K562 (cell line): ENCODE measurements around the gene LAMTOR1. TPM values are rescaled to one million over a fixed set of nuclear protein-coding genes. Genes with fewer than 3 reads are reported as not detected.

ENCODE experiments used
- ATAC-seq: fragments of 200-7000 bp; cut with Tn5 transposase; 3 replicates; pipeline ENCODE4 v1.9.1; 2020; ENCODE audit warnings: moderate library complexity
- BruUV-seq: library from RNA; stranded (reverse); fragments of 400-500 nt; replicated peaks from 2 replicates; lab custom pipeline; 2021; lab: Mats Ljungman, UMichigan
- CTCF ChIA-PET: fragments of 300-600 bp; formaldehyde crosslinking; extraction: SDS; loops from one replicate; lab custom pipeline; 2021; ENCODE audit warnings: low intra/inter-chr PET ratio; lab: Yijun Ruan, JAX
- POLR2A ChIA-PET: fragments of 300-600, 350-650 bp; sonication (Branson Sonifier 250); formaldehyde crosslinking; extraction: SDS; loops from one replicate; lab custom pipeline; 2021; ENCODE audit warnings: antibody characterized with exemption, inconsistent platforms; lab: Yijun Ruan, JAX
- DNase-seq, 4 experiments: peaks; one replicate each; pipeline versions ENCODE4 v3.0.0 to v3.0.0-alpha.2; 2011 to 2018; ENCODE audit warnings: low spot score in 3 of 4, mixed read lengths in 3 of 4; ENCODE audit errors: extremely low read depth in 1 of 4
- FAIRE-seq: peaks from 2 replicates; lab custom pipeline; 2011; peaks lifted over from hg19 to GRCh38; lab: Jason Lieb, UNC
- H2AFZ ChIP-seq: 2 replicates; pipeline ENCODE4 v1.6.0; 2011; ENCODE audit warnings: low read depth, low read length, control low read depth, inconsistent platforms
- H3K27ac ChIP-seq: fragments of 200-600 bp; 3 replicates; pipeline ENCODE4 v1.8.0; 2011; ENCODE audit warnings: low read depth, mild to moderate bottlenecking, control low read depth, inconsistent platforms, low read length, moderate library complexity, mixed read lengths; ENCODE audit errors: extremely low read depth
- H3K27me3 ChIP-seq, 2 experiments: fragments of 300-600 bp in 1 of 2; 2 replicates in 1 of 2; 3 replicates in 1 of 2; pipeline versions ENCODE4 v1.6.0 to v1.8.0; 2011; ENCODE audit warnings: inconsistent platforms in 2 of 2, low read length in 2 of 2, mild to moderate bottlenecking in 1 of 2, mixed read lengths in 1 of 2, moderate library complexity in 1 of 2; ENCODE audit not compliant: control insufficient read depth in 2 of 2, insufficient read depth in 2 of 2
- H3K36me3 ChIP-seq: fragments of 300-600 bp; 3 replicates; pipeline ENCODE4 v1.8.0; 2011; ENCODE audit warnings: mild to moderate bottlenecking, low read length, inconsistent platforms; ENCODE audit not compliant: control insufficient read depth, insufficient read depth
- H3K4me1 ChIP-seq, 2 experiments: fragments of 200-600 bp in 1 of 2; replicated peaks in 1 of 2; 2 replicates in 1 of 2; 3 replicates in 1 of 2; pipeline versions ENCODE4 v1.5.1 to v1.8.0; 2011; ENCODE audit warnings: inconsistent platforms in 2 of 2, low read length in 2 of 2, mild to moderate bottlenecking in 1 of 2, mixed read lengths in 1 of 2, moderate library complexity in 1 of 2; ENCODE audit not compliant: control insufficient read depth in 2 of 2, insufficient read depth in 2 of 2
- H3K4me2 ChIP-seq: 2 replicates; pipeline ENCODE4 v1.6.1; 2011; ENCODE audit warnings: low read length, control low read depth, inconsistent platforms, mixed read lengths; ENCODE audit not compliant: insufficient read depth
- H3K4me3 ChIP-seq: fragments of 200-600 bp; sonication (generic), shearing (Covaris generic); 2 replicates; pipeline ENCODE4 v1.5.1; 2016; ENCODE audit warnings: control low read depth, inconsistent platforms
- H3K79me2 ChIP-seq: fragments of 200-600 bp; 3 replicates; pipeline ENCODE4 v1.8.0; 2011; ENCODE audit warnings: low read length, inconsistent platforms; ENCODE audit not compliant: control insufficient read depth, insufficient read depth
- H3K9ac ChIP-seq, 2 experiments: 2 replicates each; pipeline versions ENCODE4 v1.6.0 to v1.6.1; 2011; ENCODE audit warnings: low read depth in 2 of 2, low read length in 2 of 2, control low read depth in 1 of 2, inconsistent platforms in 1 of 2, mild to moderate bottlenecking in 1 of 2, mixed read lengths in 1 of 2; ENCODE audit not compliant: insufficient read depth in 1 of 2
- H3K9me1 ChIP-seq: one replicate; pipeline ENCODE4 v1.6.0; 2011; ENCODE audit warnings: inconsistent platforms, mild to moderate bottlenecking, low read length, moderate library complexity; ENCODE audit not compliant: control insufficient read depth, insufficient read depth
- H3K9me3 ChIP-seq: replicated peaks from 2 replicates; pipeline ENCODE4 v1.5.1; 2011; ENCODE audit warnings: low read depth, low read length, inconsistent platforms; ENCODE audit not compliant: control insufficient read depth, insufficient read depth
- H4K20me1 ChIP-seq: replicated peaks from 2 replicates; pipeline ENCODE4 v1.6.1; 2011; ENCODE audit warnings: low read length, inconsistent platforms, mixed read lengths; ENCODE audit not compliant: control insufficient read depth, insufficient read depth
- EWSR1 ChIP-seq: fragments of 450-650 bp; IDR thresholded peaks from 2 replicates; pipeline ENCODE4 v1.6.1; 2018; ENCODE audit warnings: borderline replicate concordance, mild to moderate bottlenecking, low read depth, moderate library complexity; ENCODE audit not compliant: partially characterized antibody
- FOXK1 ChIP-seq: sonication (generic); formaldehyde crosslinking; IDR thresholded peaks from 2 replicates; pipeline ENCODE4 v1.8.0; 2022; ENCODE audit warnings: missing genetic modification reagents, mild to moderate bottlenecking, borderline replicate concordance
- GTF2E2 ChIP-seq: fragments of 200-800 bp; sonication (Bioruptor generic); IDR thresholded peaks from 2 replicates; pipeline ENCODE4 v1.6.1; 2016; ENCODE audit warnings: missing genetic modification characterization, missing compliant biosample characterization
- HLTF ChIP-seq: fragments of 450-650 bp; IDR thresholded peaks from 2 replicates; pipeline ENCODE4 v1.6.1; 2016
- L3MBTL2 ChIP-seq: fragments of 450-650 bp; IDR thresholded peaks from 2 replicates; pipeline ENCODE4 v1.6.1; 2016; ENCODE audit warnings: mild to moderate bottlenecking, moderate library complexity
- PYGO2 ChIP-seq: fragments of 450-650 bp; IDR thresholded peaks from 2 replicates; pipeline ENCODE4 v1.6.1; 2016; ENCODE audit warnings: mild to moderate bottlenecking, missing genetic modification characterization, moderate library complexity, missing compliant biosample characterization
- RFX5 ChIP-seq: IDR thresholded peaks from 2 replicates; pipeline ENCODE4 v1.6.1; 2011; ENCODE audit warnings: low read depth, mild to moderate bottlenecking, improper control_type of control experiment, low read length
- ZNF217 ChIP-seq: sonication (generic); formaldehyde crosslinking; IDR thresholded peaks from 2 replicates; pipeline ENCODE4 v1.8.0; 2022; ENCODE audit warnings: mild to moderate bottlenecking, missing genetic modification reagents
- ZNF23 ChIP-seq: fragments of 250-450 bp; sonication (Bioruptor Pico); IDR thresholded peaks from 2 replicates; pipeline ENCODE4 v1.4.0; 2020; ENCODE audit warnings: mild to moderate bottlenecking
- ZNF311 ChIP-seq: fragments of 250-450 bp; sonication (Bioruptor Pico); IDR thresholded peaks from 2 replicates; pipeline ENCODE4 v1.4.0; 2020; ENCODE audit warnings: mild to moderate bottlenecking, moderate library complexity
- ZNF347 ChIP-seq: fragments of 450-650 bp; formaldehyde crosslinking; IDR thresholded peaks from 2 replicates; pipeline ENCODE4 v1.4.0; 2020; ENCODE audit warnings: low read depth, mild to moderate bottlenecking, moderate library complexity
- ZSCAN32 ChIP-seq: fragments of 450-650 bp; formaldehyde crosslinking; IDR thresholded peaks from 2 replicates; pipeline ENCODE4 v1.4.0; 2020; ENCODE audit warnings: mild to moderate bottlenecking, moderate library complexity
- WGBS: fragments of 100-300 bp; shearing (Covaris generic); methylation state at CpG from one replicate; pipeline ENCODE4 v1.1.6; 2016; ENCODE audit warnings: low coverage, mixed read lengths; ENCODE audit not compliant: insufficient coverage; ENCODE audit errors: missing lambda C conversion rate; 5-methylcytosine and 5-hydroxymethylcytosine counted together
- in situ Hi-C: fragments of 300-500 bp; cut with MboI; formaldehyde crosslinking; loops from 4 replicates; pipeline ENCODE4 v1.15.0; 2018; ENCODE audit warnings: inconsistent platforms, mixed read lengths
- intact Hi-C: fragments of 100-400 bp; cut with micrococcal nuclease; formaldehyde crosslinking; loops from 2 replicates; pipeline ENCODE4 v1.14.2; 2022
- polyA plus RNA-seq, 8 experiments: library from polyadenylated mRNA; depleted of rRNA in 4 of 8; stranded (reverse) in 5 of 8; unstranded in 3 of 8; fragments of >200 nt; fragmentation: Nextera tagmentation in 2 of 8; fragmentation: Illumina TruSeq in 1 of 8; extraction: Ambion mirVana in 2 of 8; extraction: Trizol in 1 of 8; gene quantifications; 2 replicates each; pipeline versions ENCODE4 v1.2.1 to v1.2.3, GENCODE V29; 2011 to 2014; ENCODE audit warnings: inconsistent platforms in 1 of 8, missing spikeins in 1 of 8
- total RNA-seq, 7 experiments: library from RNA; depleted of rRNA in 6 of 7; stranded (reverse); fragments of >200 nt in 6 of 7; fragmentation: Illumina TruSeq in 2 of 7; extraction: Trizol in 2 of 7; gene quantifications; 2 replicates each; pipeline versions ENCODE4 v1.2.1 to v1.2.3, GENCODE V29; 2011 to 2021; ENCODE audit warnings: low replicate concordance in 1 of 7
- TF ChIP-seq, protein P1 (sequence below): fragments of 200-400 bp; formaldehyde crosslinking; IDR thresholded peaks from 2 replicates; pipeline ENCODE4 v1.6.1; 2017; ENCODE audit warnings: mild to moderate bottlenecking, low read depth, low read length, moderate library complexity
- TF ChIP-seq, protein P2 (sequence below): IDR thresholded peaks from 2 replicates; pipeline ENCODE4 v1.6.1; 2011; ENCODE audit warnings: borderline replicate concordance, low read depth, mild to moderate bottlenecking, moderate library complexity, low read length; ENCODE audit not compliant: insufficient read depth, poor library complexity, severe bottlenecking

Gene LAMTOR1
- total and polyA plus RNA-seq, 9 of the 15 experiments (the other 6 are each of a cell fraction or from before 2014, with no cell fraction given): 62.6 to 104 (median 85.3) TPM

DNA sequence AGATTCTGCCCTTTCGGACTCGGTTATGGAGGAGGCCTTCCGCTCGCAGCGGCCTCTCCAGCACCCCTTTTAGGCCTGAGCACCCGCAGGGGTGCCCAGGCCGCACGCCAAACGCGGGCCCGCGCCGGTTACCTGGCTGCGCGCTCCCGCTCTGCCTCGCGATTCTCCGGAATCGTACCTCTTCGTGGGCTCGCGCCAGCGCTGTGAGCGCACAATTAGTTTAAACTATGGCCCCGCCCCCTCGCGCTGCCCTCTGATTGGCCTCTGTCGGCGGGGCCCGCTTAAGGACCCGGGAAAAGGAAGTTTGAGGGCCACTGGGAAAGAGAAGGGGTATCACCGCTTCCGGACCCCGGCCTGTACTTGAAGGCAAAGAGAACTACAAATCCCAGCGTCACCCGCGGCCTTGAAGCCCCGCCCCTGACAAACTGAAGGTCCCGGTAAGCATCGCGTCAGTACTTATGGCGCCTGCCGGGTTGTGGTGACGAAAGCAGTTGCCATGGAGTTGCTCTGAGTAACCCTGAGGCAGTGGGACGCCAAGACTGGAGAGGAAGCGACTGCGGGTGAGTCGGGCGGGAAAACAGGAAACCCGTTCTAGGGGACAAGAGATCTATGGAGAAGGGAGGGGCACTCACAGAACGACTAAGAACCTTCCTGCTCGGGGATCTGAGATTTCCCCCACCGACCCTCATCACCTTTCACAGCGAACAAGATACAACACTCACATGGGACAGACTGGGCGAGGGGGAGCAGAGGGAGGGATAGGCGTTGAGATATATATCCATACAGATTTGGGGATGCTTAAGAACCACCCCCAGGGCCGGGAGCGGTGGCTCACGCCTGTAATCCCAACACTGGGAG lies 22.5 kb downstream of the LAMTOR1 start, which contains the start of the genes LRRC51 and NUMA1:
Gene LRRC51, plus strand, starts transcription at position 525 of the 858 bp plus-strand sequence. CDS start 8,234 bp downstream, outside the sequence.
Gene NUMA1, minus strand, starts transcription at position 217 of the 858 bp plus-strand sequence. CDS start 44,599 bp downstream, outside the sequence.
- peak within 1 kb of the TSS; percentile 86 for H3K27ac ChIP-seq
- peak; percentile 99 for FAIRE-seq
- in situ Hi-C loops: no loop called here
- TF ChIP-seq ZNF217: no peak
- no peak for TF ChIP-seq ZNF311 (CRISPR knock-in tag)
- TF ChIP-seq GTF2E2 (tag): 0 out of 2 replicates have a peak, but pooled peaks have one; percentile 4
- peak; percentile 96 for TF ChIP-seq RFX5
- no peak for TF ChIP-seq EWSR1
- TF ChIP-seq, protein P1, sequence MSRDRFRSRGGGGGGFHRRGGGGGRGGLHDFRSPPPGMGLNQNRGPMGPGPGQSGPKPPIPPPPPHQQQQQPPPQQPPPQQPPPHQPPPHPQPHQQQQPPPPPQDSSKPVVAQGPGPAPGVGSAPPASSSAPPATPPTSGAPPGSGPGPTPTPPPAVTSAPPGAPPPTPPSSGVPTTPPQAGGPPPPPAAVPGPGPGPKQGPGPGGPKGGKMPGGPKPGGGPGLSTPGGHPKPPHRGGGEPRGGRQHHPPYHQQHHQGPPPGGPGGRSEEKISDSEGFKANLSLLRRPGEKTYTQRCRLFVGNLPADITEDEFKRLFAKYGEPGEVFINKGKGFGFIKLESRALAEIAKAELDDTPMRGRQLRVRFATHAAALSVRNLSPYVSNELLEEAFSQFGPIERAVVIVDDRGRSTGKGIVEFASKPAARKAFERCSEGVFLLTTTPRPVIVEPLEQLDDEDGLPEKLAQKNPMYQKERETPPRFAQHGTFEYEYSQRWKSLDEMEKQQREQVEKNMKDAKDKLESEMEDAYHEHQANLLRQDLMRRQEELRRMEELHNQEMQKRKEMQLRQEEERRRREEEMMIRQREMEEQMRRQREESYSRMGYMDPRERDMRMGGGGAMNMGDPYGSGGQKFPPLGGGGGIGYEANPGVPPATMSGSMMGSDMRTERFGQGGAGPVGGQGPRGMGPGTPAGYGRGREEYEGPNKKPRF: no peak
- TF ChIP-seq L3MBTL2: peak; percentile 55
- no peak for TF ChIP-seq PYGO2 (tag)
- no peak for TF ChIP-seq FOXK1 (CRISPR knock-in tag)
- TF ChIP-seq ZNF347: no peak
- TF ChIP-seq HLTF: no peak
- TF ChIP-seq, protein P2, sequence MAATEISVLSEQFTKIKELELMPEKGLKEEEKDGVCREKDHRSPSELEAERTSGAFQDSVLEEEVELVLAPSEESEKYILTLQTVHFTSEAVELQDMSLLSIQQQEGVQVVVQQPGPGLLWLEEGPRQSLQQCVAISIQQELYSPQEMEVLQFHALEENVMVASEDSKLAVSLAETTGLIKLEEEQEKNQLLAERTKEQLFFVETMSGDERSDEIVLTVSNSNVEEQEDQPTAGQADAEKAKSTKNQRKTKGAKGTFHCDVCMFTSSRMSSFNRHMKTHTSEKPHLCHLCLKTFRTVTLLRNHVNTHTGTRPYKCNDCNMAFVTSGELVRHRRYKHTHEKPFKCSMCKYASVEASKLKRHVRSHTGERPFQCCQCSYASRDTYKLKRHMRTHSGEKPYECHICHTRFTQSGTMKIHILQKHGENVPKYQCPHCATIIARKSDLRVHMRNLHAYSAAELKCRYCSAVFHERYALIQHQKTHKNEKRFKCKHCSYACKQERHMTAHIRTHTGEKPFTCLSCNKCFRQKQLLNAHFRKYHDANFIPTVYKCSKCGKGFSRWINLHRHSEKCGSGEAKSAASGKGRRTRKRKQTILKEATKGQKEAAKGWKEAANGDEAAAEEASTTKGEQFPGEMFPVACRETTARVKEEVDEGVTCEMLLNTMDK: no peak
- TF ChIP-seq ZNF23 (CRISPR knock-in tag): no peak
- no peak for TF ChIP-seq ZSCAN32 (CRISPR knock-in tag)

More for the DNA sequence above, 22.5 kb downstream of the LAMTOR1 start, which contains the start of the genes LRRC51 and NUMA1:
- H2AFZ ChIP-seq: peak within 1 kb of the TSS; percentile 99
- H3K79me2 ChIP-seq: peaks cover 44% of the 10 kb centered on the region
- H3K4me2 ChIP-seq: peak within 1 kb of the TSS; percentile 95
- no peaks in the 10 kb centered on the region for H3K27me3 ChIP-seq
- H3K9me1 ChIP-seq: no peaks in the 10 kb centered on the region
- H3K9me3 ChIP-seq: no peaks in the 10 kb centered on the region
- ChIA-PET POLR2A (interaction anchor here (2.3 to 2.9 kb wide), 3 partner anchors 10 to 20 kb away, joined by 10 to 15 read pairs (median 10); no protein-coding TSS in a partner anchor), CTCF (no interaction called here)
- H4K20me1 ChIP-seq: 0 out of 2 replicates have a peak, but pooled peaks cover 6% of the 10 kb centered on the region
- peaks cover 10% of the 10 kb centered on the region; the same call in 2 of the 3 replicates for H3K36me3 ChIP-seq
- peak within 1 kb of the TSS; percentile 82 to 94 for H3K9ac ChIP-seq
- BruUV-seq: no TSS peak
- under 1% methylated on average over 56 of the region's 60 CpGs for WGBS
- DNase-seq (peak; percentile 94 to 100 (median 94)), ATAC-seq (peak; percentile 95)
- peak within 1 kb of the TSS; percentile 70 for H3K4me3 ChIP-seq
- peaks cover 6 to 13% of the 10 kb centered on the region in 2 experiments; a peak in 3 of 5 replicates for H3K4me1 ChIP-seq
- intact Hi-C loops: loop anchor here (1.0 to 2.0 kb wide), 3 partner anchors 23 to 40 kb away; partner anchors contain the start of genes ANAPC15 and LAMTOR1
